GM12878 (cell line): Measurements from ENCODE around the gene NTN1. TPM values are rescaled to one million over a fixed set of nuclear protein-coding genes. Genes with fewer than 3 reads are reported as not detected.

Experiments used
- ATAC-seq: fragments of 200-7000 bp; cut with Tn5 transposase; 3 replicates; pipeline ENCODE4 v1.9.1; 2020; ENCODE audit warnings: mild to moderate bottlenecking, moderate library complexity
- BruUV-seq: library from RNA; stranded (reverse); fragments of 400-500 nt; replicated peaks from 2 replicates; lab custom pipeline; 2021; lab: Mats Ljungman, UMichigan
- CTCF ChIA-PET: fragments of 300-600 bp; sonication (Branson Sonifier 250); formaldehyde crosslinking; extraction: SDS; loops from one replicate; lab custom pipeline; 2021; ENCODE audit warnings: inconsistent platforms; lab: Yijun Ruan, JAX
- POLR2A ChIA-PET: fragments of 350-600 bp; formaldehyde crosslinking; extraction: SDS; loops from one replicate; lab custom pipeline; 2021; ENCODE audit warnings: inconsistent platforms; lab: Charles Lee
- RAD21 ChIA-PET: fragments of 300-600 bp; sonication (Branson Sonifier 250); formaldehyde crosslinking; loops from one replicate; lab custom pipeline; 2023; ENCODE audit warnings: antibody characterized with exemption; ENCODE audit not compliant: unreplicated experiment; lab: Charles Lee
- SMC1A ChIA-PET: fragments of 300-600 bp; sonication (Branson Sonifier 250); formaldehyde crosslinking; loops from one replicate; lab custom pipeline; 2023; ENCODE audit not compliant: unreplicated experiment, uncharacterized antibody; lab: Charles Lee
- DNase-seq: peaks from one replicate; pipeline ENCODE4 v3.0.0-alpha.2; 2011; ENCODE audit warnings: low read depth, low spot score
- FAIRE-seq: peaks from 3 replicates; lab custom pipeline; 2011; peaks lifted over from hg19 to GRCh38; lab: Jason Lieb, UNC
- H2AFZ ChIP-seq: 2 replicates; pipeline ENCODE4 v1.6.0; 2011; ENCODE audit warnings: low read depth, low read length, control low read depth; ENCODE audit not compliant: control insufficient read depth
- H3K27ac ChIP-seq: 2 replicates; pipeline ENCODE4 v1.5.1; 2011; ENCODE audit warnings: control low read depth; ENCODE audit not compliant: control insufficient read depth, insufficient read depth
- H3K27me3 ChIP-seq, 2 experiments: replicated peaks in 1 of 2; 2 replicates each; pipeline versions ENCODE4 v1.6.0 to v1.6.1; 2011; ENCODE audit warnings: low read length in 1 of 2; ENCODE audit not compliant: control insufficient read depth in 2 of 2, insufficient read depth in 2 of 2
- H3K36me3 ChIP-seq, 2 experiments: 2 replicates each; pipeline ENCODE4 v1.5.1; 2011; ENCODE audit warnings: low read length in 1 of 2; ENCODE audit not compliant: control insufficient read depth in 2 of 2, insufficient read depth in 2 of 2
- H3K4me1 ChIP-seq: 2 replicates; pipeline ENCODE4 v1.6.1; 2011; ENCODE audit warnings: mild to moderate bottlenecking, low read length, moderate library complexity, mixed read lengths; ENCODE audit not compliant: control insufficient read depth, insufficient read depth
- H3K4me2 ChIP-seq: 2 replicates; pipeline ENCODE4 v1.6.0; 2011; ENCODE audit warnings: control low read depth; ENCODE audit not compliant: control insufficient read depth, insufficient read depth
- H3K4me3 ChIP-seq: fragments of 200-600 bp; sonication (generic); 2 replicates; pipeline ENCODE4 v1.5.1; 2016
- H3K79me2 ChIP-seq: 2 replicates; pipeline ENCODE4 v1.6.0; 2011; ENCODE audit warnings: low read length; ENCODE audit not compliant: control insufficient read depth, insufficient read depth
- H3K9ac ChIP-seq: 2 replicates; pipeline ENCODE4 v1.8.0; 2011; ENCODE audit warnings: low read length, control low read depth, mixed read lengths; ENCODE audit not compliant: control insufficient read depth, insufficient read depth
- H3K9me3 ChIP-seq: replicated peaks from 3 replicates; pipeline ENCODE4 v1.5.1; 2011; ENCODE audit warnings: mild to moderate bottlenecking, low read length; ENCODE audit not compliant: control insufficient read depth, insufficient read depth
- H4K20me1 ChIP-seq: 2 replicates; pipeline ENCODE4 v1.6.0; 2011; ENCODE audit not compliant: control insufficient read depth, insufficient read depth
- BCL3 ChIP-seq: IDR thresholded peaks from 2 replicates; pipeline ENCODE4 v1.6.1; 2011; ENCODE audit warnings: borderline replicate concordance, low read depth, mild to moderate bottlenecking, moderate library complexity, low read length; ENCODE audit not compliant: insufficient read depth, poor library complexity, severe bottlenecking
- BHLHE40 ChIP-seq, 2 experiments: fragments of 450-650 bp in 1 of 2; IDR thresholded peaks; 2 replicates each; pipeline ENCODE4 v1.6.1; 2011 to 2017; ENCODE audit warnings: low read depth in 2 of 2, borderline replicate concordance in 1 of 2, improper control_type of control experiment in 1 of 2, low read length in 1 of 2, mild to moderate bottlenecking in 1 of 2
- CBX3 ChIP-seq: fragments of 200-600 bp; sonication (generic); IDR thresholded peaks from 2 replicates; pipeline ENCODE4 v1.6.1; 2016; ENCODE audit warnings: low read depth, borderline replicate concordance
- IKZF1 ChIP-seq: fragments of 450-650 bp; conservative IDR thresholded peaks from 2 replicates; pipeline ENCODE4 v1.6.1; 2017; ENCODE audit warnings: antibody characterized with exemption, mild to moderate bottlenecking
- IKZF2 ChIP-seq, 2 experiments: fragments of 450-650 bp; IDR thresholded peaks; 2 replicates each; pipeline ENCODE4 v1.6.1; 2017; ENCODE audit warnings: mild to moderate bottlenecking in 2 of 2, moderate library complexity in 2 of 2
- IRF5 ChIP-seq: fragments of 450-650 bp; IDR thresholded peaks from 2 replicates; pipeline ENCODE4 v1.6.1; 2017; ENCODE audit warnings: borderline replicate concordance
- KAT2A ChIP-seq: conservative IDR thresholded peaks from 2 replicates; pipeline ENCODE4 v1.6.1; 2011; ENCODE audit warnings: low read depth, low read length; ENCODE audit not compliant: control insufficient read depth
- KLF5 ChIP-seq: fragments of 450-650 bp; IDR thresholded peaks from 2 replicates; pipeline ENCODE4 v1.6.1; 2014; ENCODE audit warnings: mild to moderate bottlenecking; ENCODE audit not compliant: partially characterized antibody
- MTA3 ChIP-seq: IDR thresholded peaks from 2 replicates; pipeline ENCODE4 v1.6.1; 2012; ENCODE audit warnings: low read length, inconsistent platforms, borderline replicate concordance
- MXI1 ChIP-seq: fragments of 150-350 bp; IDR thresholded peaks from 2 replicates; pipeline ENCODE4 v1.6.1; 2011; ENCODE audit warnings: low read depth, mild to moderate bottlenecking, inconsistent platforms, low read length, improper control_type of control experiment
- NBN ChIP-seq: fragments of 450-650 bp; IDR thresholded peaks from 2 replicates; pipeline ENCODE4 v1.6.1; 2016
- NR2C1 ChIP-seq: fragments of 450-650 bp; IDR thresholded peaks from 2 replicates; pipeline ENCODE4 v1.6.1; 2017; ENCODE audit warnings: antibody characterized with exemption, mild to moderate bottlenecking, moderate library complexity
- NR2F1 ChIP-seq: fragments of 450-650 bp; conservative IDR thresholded peaks from 2 replicates; pipeline ENCODE4 v1.6.1; 2017; ENCODE audit warnings: mild to moderate bottlenecking
- PAX8 ChIP-seq: fragments of 450-650 bp; IDR thresholded peaks from 2 replicates; pipeline ENCODE4 v1.6.1; 2017; ENCODE audit warnings: mild to moderate bottlenecking, moderate library complexity
- SMC3 ChIP-seq: IDR thresholded peaks from 2 replicates; pipeline ENCODE4 v1.6.1; 2011; ENCODE audit warnings: low read length, improper control_type of control experiment, borderline replicate concordance
- SREBF2 ChIP-seq: IDR thresholded peaks from 2 replicates; pipeline ENCODE4 v1.6.1; 2012; ENCODE audit warnings: mild to moderate bottlenecking, low read length
- WRNIP1 ChIP-seq: IDR thresholded peaks from 2 replicates; pipeline ENCODE4 v1.6.1; 2011; ENCODE audit warnings: low read depth, low read length, improper control_type of control experiment, borderline replicate concordance
- ZNF274 ChIP-seq: IDR thresholded peaks from one replicate; pipeline ENCODE4 v1.8.0; 2011; ENCODE audit not compliant: insufficient read length, insufficient read depth
- ZNF687 ChIP-seq: fragments of 450-650 bp; IDR thresholded peaks from 2 replicates; pipeline ENCODE4 v1.6.1; 2017; ENCODE audit warnings: mild to moderate bottlenecking, moderate library complexity
- WGBS: methylation state at CpG from one replicate; pipeline ENCODE4 v1.1.6; 2016; ENCODE audit warnings: low lambda C conversion rate; ENCODE audit not compliant: insufficient replicate concordance, insufficient coverage; ENCODE audit errors: missing lambda C conversion rate; 5-methylcytosine and 5-hydroxymethylcytosine counted together
- in situ Hi-C: fragments of 300-500 bp; cut with MboI; formaldehyde crosslinking; loops from 9 replicates; pipeline ENCODE4 v1.14.3; 2018; ENCODE audit warnings: mixed read lengths
- intact Hi-C: fragments of 100-400 bp; cut with micrococcal nuclease; formaldehyde crosslinking; loops from one replicate; pipeline ENCODE4 v1.14.2; 2022; ENCODE audit not compliant: unreplicated experiment
- polyA plus RNA-seq, 11 experiments: library from polyadenylated mRNA; depleted of rRNA in 4 of 11; unstranded in 6 of 11; stranded (reverse) in 5 of 11; fragments of >200 nt; fragmentation: Nextera tagmentation in 4 of 11; fragmentation: Illumina TruSeq in 1 of 11; extraction: Ambion mirVana in 4 of 11; extraction: Trizol in 1 of 11; gene quantifications; 1 replicate in 1 of 11; 2 replicates in 10 of 11; pipeline versions ENCODE4 v1.2.1 to v1.2.3, GENCODE V29; 2011 to 2016; ENCODE audit warnings: inconsistent platforms in 2 of 11, missing spikeins in 2 of 11, low read depth in 1 of 11
- total RNA-seq, 4 experiments: library from RNA; depleted of rRNA in 3 of 4; stranded (reverse); fragments of >200 nt in 3 of 4; fragmentation: Illumina TruSeq in 1 of 4; extraction: Trizol in 1 of 4; gene quantifications; 2 replicates each; pipeline versions ENCODE4 v1.2.1 to v1.2.3, GENCODE V29; 2013 to 2021

NTN1 gene
- total and polyA plus RNA-seq, 10 of the 15 experiments (the other 5 are each of a cell fraction or from before 2014, with no cell fraction given), result 0.02 to 0.89 (median 0.35) TPM

GRCh38 chr17:9026741-9027140 lies 5.4 kb downstream of the NTN1 start:
- Histone ChIP-seq H3K4me1 (peaks cover 9% of the 10 kb centered on the region), H3K4me2 (no peak overlapping the region), H3K9ac (no peak overlapping the region), H3K79me2 (no peaks in the 10 kb centered on the region), H3K36me3 (no peaks in the 10 kb centered on the region), H3K27ac (no peak overlapping the region), H2AFZ (no peak overlapping the region), H4K20me1 (no peaks in the 10 kb centered on the region), H3K4me3 (no peak overlapping the region), H3K27me3 (peaks cover 14 to 21% of the 10 kb centered on the region in 2 experiments; a peak in 3 of 4 replicates), H3K9me3 (peaks cover 5% of the 10 kb centered on the region; the same call in 2 of the 3 replicates)
- no peak for TF ChIP-seq SMC3
- TF ChIP-seq MXI1, result no peak
- TF ChIP-seq NBN, result no peak
- TF ChIP-seq PAX8, result no peak
- TF ChIP-seq IKZF2 (IDR thresholded peaks at IDR 0.05), result no peak
- no peak for TF ChIP-seq NR2C1
- no peak for TF ChIP-seq KAT2A
- TF ChIP-seq BCL3, result no peak
- TF ChIP-seq IKZF1, result no peak
- TF ChIP-seq MTA3, result no peak
- TF ChIP-seq IRF5, result no peak
- no peak for TF ChIP-seq CBX3
- no peak for TF ChIP-seq ZNF274
- TF ChIP-seq WRNIP1, result no peak
- no peak for TF ChIP-seq KLF5
- no peak for TF ChIP-seq NR2F1
- no peak for TF ChIP-seq SREBF2
- TF ChIP-seq BHLHE40 (IDR thresholded peaks at IDR 0.05; ENCODE audit: borderline replicate concordance in 1 of 2, low read depth in 2 of 2, low read length in 1 of 2), result no peak
- no peak for TF ChIP-seq ZNF687
- in situ Hi-C loops (no loop called here), intact Hi-C loops (no loop called here)
- DNase-seq (no peak), FAIRE-seq (no peak), ATAC-seq (no peak)
- RAD21 ChIA-PET, result no interaction called here
- WGBS, result 58% methylated on average over 8 of the region's 8 CpGs
- SMC1A ChIA-PET, result no interaction called here
- CTCF ChIA-PET, result interaction anchor here (0.6 kb wide), 1 partner anchor 279 kb away, joined by 4 read pairs; no protein-coding TSS in a partner anchor
- BruUV-seq, result no TSS peak
- POLR2A ChIA-PET, result no interaction called here
